ENCODE results near the gene RTN1. TPM values are rescaled to one million over a fixed set of nuclear protein-coding genes. Genes with fewer than 3 reads are reported as not detected.

Gene RTN1
- total and polyA plus RNA-seq, 2 of the 8 experiments (the other 6 are each of a cell fraction or from before 2014, with no cell fraction given): 2.8 to 4.9 TPM

DNA sequence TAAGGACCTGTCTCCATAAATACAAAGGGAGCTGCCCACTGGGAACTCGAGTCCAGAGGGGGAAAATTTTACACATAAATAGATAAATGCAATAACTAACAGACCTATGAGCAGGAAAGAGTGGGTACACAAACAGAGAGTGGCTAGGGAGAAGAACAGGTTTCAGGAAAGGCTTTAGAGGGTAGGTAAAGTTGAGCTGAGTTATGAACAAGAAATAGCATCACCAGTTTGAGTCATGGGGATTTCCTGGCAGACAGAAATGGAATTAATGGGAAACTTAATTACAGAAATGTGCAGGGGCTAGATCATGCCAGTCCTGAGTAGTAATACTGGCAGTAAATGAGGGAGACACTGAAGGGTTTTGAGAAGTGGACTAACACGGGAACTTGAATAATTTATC, 236.0 kb downstream of the RTN1 start (continued):
- no peak for TF ChIP-seq RXRA (IDR thresholded peaks at IDR 0.05; ENCODE audit: insufficient read depth, low read depth, low read length)

Data from H1 (cell line).